Erythroblast (primary cell): ENCODE data around the gene RNF168.

ENCODE experiments used
- GATA1 ChIP-seq: IDR thresholded peaks from 2 replicates; pipeline ENCODE4 v1.6.1; 2011; ENCODE audit warnings: low read depth, mild to moderate bottlenecking, control low read depth, low read length, moderate library complexity
- POLR2A ChIP-seq: IDR thresholded peaks from 2 replicates; pipeline ENCODE4 v1.6.1; 2011; ENCODE audit warnings: mild to moderate bottlenecking, low read length

- TF ChIP-seq POLR2A, result no peak
- no peak for TF ChIP-seq GATA1
Measured at GRCh38 chr3:196463804-196464203, 39.8 kb downstream of the RNF168 start.
